ENCODE data around the gene PDZRN4. TPM values are rescaled to one million over a fixed set of nuclear protein-coding genes. Genes with fewer than 3 reads are reported as not detected.
"Not testable (repeated sequence)": the region's sequence is repeated elsewhere in the genome, so short reads cannot be mapped to it uniquely, and the experiment has no call there.

PDZRN4 gene
- total RNA-seq, 4 donors from 2014 or later = 22.8 to 197 (median 176) TPM

GRCh38 chr12:41242603-41243002 is 54.5 kb downstream of the PDZRN4 start:
- no peak for TF ChIP-seq POLR2A (IDR thresholded peaks at IDR 0.05)
- no peak for TF ChIP-seq CTCF (IDR thresholded peaks at IDR 0.05)
- WGBS, 2 donors = 24 to 35% methylated on average over 2 of the region's 2 CpGs
- no peak for DNase-seq (ENCODE audit: low spot score in 2 of 2)

GRCh38 chr12:41248391-41248790 is 60.3 kb downstream of the PDZRN4 start:
- H3K27ac ChIP-seq = no peak overlapping the region

More at GRCh38 chr12:41242603-41243002, 54.5 kb downstream of the PDZRN4 start:
- H3K9me3 ChIP-seq = no peaks in the 10 kb centered on the region
- no peaks in the 10 kb centered on the region for H3K27me3 ChIP-seq
- H3K4me1 ChIP-seq = no peaks in the 10 kb centered on the region
- H3K36me3 ChIP-seq = no peaks in the 10 kb centered on the region
- H3K4me3 ChIP-seq = no peak overlapping the region
- no peak overlapping the region for H3K27ac ChIP-seq

GRCh38 chr12:41250748-41251147 is 62.6 kb downstream of the PDZRN4 start:
- Histone ChIP-seq H3K36me3 (no peaks in the 10 kb centered on the region), H3K9me3 (no peaks in the 10 kb centered on the region), H3K27ac (no peak overlapping the region), H3K4me3 (no peak overlapping the region), H3K27me3 (no peaks in the 10 kb centered on the region), H3K4me1 (peaks cover 0 to 4% (median 0%) of the 10 kb centered on the region in 4 donors)
- DNase-seq (ENCODE audit: low spot score in 2 of 2) = peak in 1 of 2 donors; percentile 24
- 16 to 26% methylated on average over 2 of the region's 2 CpGs for WGBS, 2 donors
- TF ChIP-seq CTCF (IDR thresholded peaks at IDR 0.05) = no peak

More at GRCh38 chr12:41248391-41248790, 60.3 kb downstream of the PDZRN4 start:
- 96% methylated on average over 2 of the region's 2 CpGs for WGBS, 2 donors
- Histone ChIP-seq H3K36me3 (no peaks in the 10 kb centered on the region), H3K4me1 (peaks cover 0 to 4% (median 0%) of the 10 kb centered on the region in 4 donors), H3K27me3 (no peaks in the 10 kb centered on the region), H3K9me3 (no peaks in the 10 kb centered on the region), H3K4me3 (no peak overlapping the region)
- TF ChIP-seq POLR2A (IDR thresholded peaks at IDR 0.05) (no peak), CTCF (IDR thresholded peaks at IDR 0.05) (no peak), EP300 (IDR thresholded peaks at IDR 0.05) (no peak)
- no peak for DNase-seq (ENCODE audit: low spot score in 2 of 2)

DNA sequence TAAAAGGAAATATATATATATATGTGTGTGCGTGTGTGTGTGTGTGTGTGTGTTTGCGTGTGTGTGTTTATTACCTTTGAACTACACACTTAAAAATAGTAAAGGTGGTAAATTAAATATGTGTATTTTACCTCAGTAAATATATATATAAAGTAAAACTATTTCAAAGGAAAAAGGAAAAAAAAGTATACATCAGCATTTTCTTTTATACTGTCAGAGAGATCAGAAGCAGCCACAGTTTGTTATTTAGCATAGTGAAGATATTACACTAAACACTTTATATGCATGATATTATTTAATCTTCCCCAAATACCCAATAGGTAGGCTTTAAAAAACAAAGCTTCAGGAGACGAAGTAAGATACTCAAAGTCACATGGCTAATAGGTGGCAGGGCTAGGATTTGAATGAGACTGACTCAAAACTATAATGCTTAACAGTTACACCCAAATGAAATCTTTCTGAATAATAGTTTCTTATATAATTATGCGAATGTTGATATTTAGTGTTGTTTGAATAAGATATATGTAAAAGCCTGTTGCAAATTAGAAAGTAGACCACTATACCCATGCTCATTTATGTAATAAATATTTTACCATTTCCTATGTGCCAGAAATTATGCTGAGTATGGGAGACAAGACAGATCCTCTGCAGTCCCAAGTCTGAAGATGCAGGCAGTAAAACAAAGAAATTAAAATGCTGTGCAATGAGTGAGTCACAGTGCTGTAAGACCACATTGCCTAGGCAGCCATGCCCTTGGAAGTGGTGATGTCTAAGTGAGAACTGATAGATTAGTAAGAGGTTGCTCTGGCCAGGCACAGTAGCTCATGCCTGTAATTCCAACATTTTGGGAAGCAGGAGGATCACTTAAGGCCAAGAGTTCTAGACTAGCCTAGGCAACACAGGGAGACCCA is 66.1 kb downstream of the PDZRN4 start:
- TF ChIP-seq POLR2A (IDR thresholded peaks at IDR 0.05) (no peak), EP300 (IDR thresholded peaks at IDR 0.05) (no peak), CTCF (IDR thresholded peaks at IDR 0.05) (no peak)
- no peaks in the 10 kb centered on the region for H3K27me3 ChIP-seq
- no peaks in the 10 kb centered on the region for H3K9me3 ChIP-seq
- H3K27ac ChIP-seq = no peak overlapping the region
- WGBS, 2 donors = 79 to 85% methylated on average over 4 of the region's 4 CpGs
- DNase-seq (ENCODE audit: low spot score in 2 of 2) = no peak
- H3K4me3 ChIP-seq = no peak overlapping the region
- H3K36me3 ChIP-seq = no peaks in the 10 kb centered on the region
- H3K4me1 ChIP-seq = peaks cover 0 to 9% (median 0%) of the 10 kb centered on the region in 4 donors

GRCh38 chr12:41263196-41263595 is 75.1 kb downstream of the PDZRN4 start:
- H3K4me3 ChIP-seq; H3K36me3 ChIP-seq; DNase-seq (ENCODE audit: low spot score in 2 of 2); H3K9me3 ChIP-seq; H3K27me3 ChIP-seq; H3K27ac ChIP-seq: not testable (repeated sequence)
- TF ChIP-seq EP300 (IDR thresholded peaks at IDR 0.05) = peak in 1 of 2 donors; percentile 23
- peaks cover 0 to 30% (median 3%) of the 10 kb centered on the region in 4 donors for H3K4me1 ChIP-seq
- 66 to 70% methylated on average over 6 of the region's 6 CpGs for WGBS, 2 donors

All from tibial nerve (tissue), 4 donors.